Cardiac ventricle fibroblast (primary cell): ENCODE measurements around the gene NQO1. TPM values are rescaled to one million over a fixed set of nuclear protein-coding genes. Genes with fewer than 3 reads are reported as not detected.

Experiments
- total RNA-seq: library from RNA; depleted of rRNA; stranded (reverse); fragments of >200 nt; gene quantifications from 2 replicates; pipeline ENCODE4 v1.2.3, GENCODE V29; 2015

The NQO1 gene
- 418 and 429 TPM in 2 replicates for total RNA-seq

GRCh38 chr16:69726313-69727060 is at the start of gene NQO1:
TSS of gene NQO1 (minus strand) at chr16:69726560. CDS start at chr16:69726439, 121 bp downstream.

GRCh38 chr16:69761983-69762813 is 35.8 kb upstream of the NQO1 start, which contains the start of gene WWP2:
TSS of gene WWP2 (plus strand) at chr16:69762332. CDS start at chr16:69787011, 24,679 bp downstream.

DNA sequence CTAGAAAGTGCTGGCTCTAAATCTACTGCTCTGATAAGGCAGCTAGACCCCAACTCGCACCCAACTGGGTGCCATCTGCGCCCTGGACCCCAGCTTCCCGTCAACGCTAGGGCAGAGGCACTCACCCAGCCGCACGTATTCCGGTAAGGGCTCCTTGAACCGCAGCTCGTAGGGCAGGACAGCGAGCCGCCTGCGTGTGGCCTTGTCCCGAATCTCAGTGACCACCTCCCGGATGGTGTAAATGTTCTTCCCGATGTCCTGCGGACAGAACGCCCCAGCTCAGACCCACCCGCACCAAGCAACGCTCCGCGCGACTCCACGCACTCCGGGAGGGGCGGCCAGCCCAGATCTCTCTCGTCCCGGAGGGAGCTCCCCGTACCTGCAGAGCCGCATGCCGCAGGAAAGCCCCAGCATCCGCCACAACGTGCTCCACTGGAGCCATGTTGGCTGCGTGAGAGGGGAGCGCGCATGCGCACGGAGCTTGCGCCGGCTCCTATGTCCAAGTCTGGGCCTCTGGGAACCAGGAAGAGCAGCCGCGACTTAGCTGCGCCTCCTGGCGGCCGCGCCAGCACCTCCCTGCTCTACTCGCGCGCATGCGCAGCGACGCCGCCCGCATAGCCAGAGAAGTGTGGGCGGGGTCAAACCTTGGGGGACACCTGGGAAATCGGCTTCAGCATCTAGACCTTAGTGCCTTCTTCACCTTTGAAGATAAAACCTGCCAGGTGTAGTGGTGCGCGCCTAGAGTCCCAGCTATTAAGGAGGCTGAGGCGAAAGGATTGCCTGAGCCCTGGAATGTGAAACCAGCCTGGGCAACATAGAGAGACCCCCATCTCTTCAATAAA is 28.3 kb upstream of the NQO1 start, which contains the start of gene NOB1:
Gene NOB1, minus strand, starts transcription at position 458 of the 842 bp plus-strand sequence. Its CDS starts 16 bp downstream, at position 442.

Other genes starting within 250 kb of the NQO1 start
- gene NFAT5, start 160.6 kb downstream of the NQO1 start, total RNA-seq = 22.3 and 28.0 TPM in 2 replicates
- gene NOB1, start 28.4 kb upstream of the NQO1 start, total RNA-seq = 58.0 and 65.7 TPM in 2 replicates
- gene WWP2, start 35.8 kb upstream of the NQO1 start, total RNA-seq = 13.8 and 16.7 TPM in 2 replicates
- gene CLEC18A, start 224.8 kb upstream of the NQO1 start, total RNA-seq = 0.24 and 0.25 TPM in 2 replicates